Stomach (tissue), 4 donors: ENCODE results near the gene ZFP64.

Source experiments
- CTCF ChIP-seq, 7 experiments: fragments of 450-650 bp in 4 of 7; fragments of 200-600 bp in 3 of 7; sonication (generic) in 3 of 7; IDR thresholded peaks; one replicate each; pipeline ENCODE4 v1.5.1; 2016 to 2019; ENCODE audit warnings: antibody characterized with exemption in 7 of 7, control low read depth in 2 of 7, mild to moderate bottlenecking in 1 of 7
- POLR2AphosphoS5 ChIP-seq, 3 donors: sonication (generic); formaldehyde crosslinking; IDR thresholded peaks; one replicate each; pipeline ENCODE4 v1.6.1; 2016; ENCODE audit warnings: antibody characterized with exemption in 3 of 3

- TF ChIP-seq POLR2AphosphoS5 (IDR thresholded peaks at IDR 0.05) (no peak), CTCF (IDR thresholded peaks at IDR 0.05) (no peak)
Measured at GRCh38 chr20:52193886-52194545, 2.4 kb upstream of the ZFP64 start.
